GM21529 (cell line): ENCODE measurements around the gene CPSF2.
"Not testable (repeated sequence)": the region's sequence is repeated elsewhere in the genome, so short reads cannot be mapped to it uniquely, and the experiment has no call there.

Experiments used
- ATAC-seq: cut with Tn5 transposase; IDR thresholded peaks from one replicate; pipeline ENCODE4 v1.9.1; 2021; ENCODE audit not compliant: unreplicated experiment

CPSF2 gene

DNA sequence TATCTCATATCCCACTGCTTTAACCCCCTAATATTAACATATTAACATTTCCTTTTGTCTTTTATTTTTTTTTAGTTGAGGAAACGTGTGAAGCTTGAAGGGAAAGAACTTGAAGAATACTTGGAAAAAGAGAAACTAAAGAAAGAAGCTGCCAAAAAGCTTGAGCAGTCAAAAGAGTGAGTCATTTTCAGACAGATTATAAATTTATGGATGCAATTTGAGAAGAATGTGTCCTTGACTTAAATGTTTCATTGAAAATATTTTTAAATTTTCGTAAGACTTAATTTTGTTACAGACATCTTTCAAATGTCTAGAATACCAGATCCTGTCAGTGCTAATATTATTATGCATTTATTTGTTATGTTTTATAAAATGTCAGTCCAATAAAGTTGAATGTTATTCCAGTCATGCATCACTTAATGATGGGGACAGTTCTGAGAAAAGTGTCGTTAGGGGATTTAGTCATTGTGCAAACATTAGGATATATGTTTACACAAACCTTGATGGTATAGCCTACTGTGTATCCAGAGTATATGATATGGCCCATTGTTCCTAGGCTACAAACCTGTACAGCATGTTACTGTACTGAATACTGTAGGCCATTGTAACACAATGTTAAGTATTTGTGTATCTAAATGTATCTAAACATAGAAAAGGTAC is 32.6 kb downstream of the CPSF2 start:
- no peak for ATAC-seq

DNA sequence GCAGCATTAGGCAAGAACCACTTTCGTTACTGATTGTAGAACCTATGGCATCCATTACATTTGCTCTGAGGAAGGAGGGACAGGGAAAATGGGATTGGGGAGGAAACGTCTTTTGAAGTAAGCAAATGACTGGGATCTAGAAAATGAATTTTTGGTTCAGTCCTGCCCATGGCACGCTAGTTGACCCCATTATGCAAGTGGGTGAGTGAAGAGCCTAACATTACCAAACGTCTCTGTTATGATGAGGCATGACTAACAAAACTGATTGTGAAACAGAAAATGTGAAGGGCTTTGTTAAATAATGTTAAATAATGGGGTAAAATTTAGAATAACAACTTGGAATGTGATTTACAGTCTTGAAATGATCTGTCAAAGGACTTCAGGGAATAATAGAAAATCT is 38.9 kb downstream of the CPSF2 start:
- no peak for ATAC-seq

DNA sequence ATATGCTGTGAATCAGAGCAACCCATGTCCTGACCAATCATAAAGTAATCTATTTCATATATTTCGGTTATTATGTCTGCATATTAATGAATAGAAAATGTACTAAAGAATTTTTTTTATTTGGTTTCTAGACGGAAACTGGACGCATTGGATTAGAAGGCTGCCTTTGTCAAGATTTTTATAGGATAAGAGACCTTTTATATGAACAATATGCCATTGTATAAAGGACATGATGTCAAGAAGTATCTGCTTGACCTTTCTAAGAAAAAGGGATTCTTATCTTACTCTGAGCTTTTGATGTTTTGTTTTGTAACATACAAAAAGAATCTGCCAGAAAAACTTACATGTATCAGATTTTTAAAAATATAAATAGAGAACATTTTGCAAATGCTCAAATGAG is 39.8 kb downstream of the CPSF2 start:
- no peak for ATAC-seq

- no peak for ATAC-seq
Measured at GRCh38 chr14:92164958-92165357, 43.2 kb downstream of the CPSF2 start.

DNA sequence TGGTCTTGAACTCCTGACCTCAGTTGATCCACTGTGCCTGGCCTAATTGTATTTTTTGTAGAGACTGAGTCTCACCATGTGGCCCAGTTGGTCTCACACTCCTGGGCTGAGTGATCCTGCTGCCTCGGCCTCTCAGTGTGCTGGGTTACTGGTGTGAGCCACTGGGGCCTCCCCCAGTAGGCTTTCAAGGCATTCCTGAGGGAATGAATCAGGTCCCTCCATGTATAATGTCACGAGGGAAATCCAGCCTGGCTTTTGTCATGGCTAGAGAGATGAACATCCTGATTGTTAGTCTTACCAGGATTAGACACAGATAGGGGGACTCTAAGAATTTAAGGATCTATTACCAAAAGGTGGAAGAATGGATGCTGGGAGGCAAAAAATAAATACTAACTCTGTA is 51.9 kb downstream of the CPSF2 start:
- no peak for ATAC-seq

GRCh38 chr14:92175811-92176210 is 54.0 kb downstream of the CPSF2 start:
- no peak for ATAC-seq

GRCh38 chr14:92176476-92176875 is 54.7 kb downstream of the CPSF2 start:
- no peak for ATAC-seq

DNA sequence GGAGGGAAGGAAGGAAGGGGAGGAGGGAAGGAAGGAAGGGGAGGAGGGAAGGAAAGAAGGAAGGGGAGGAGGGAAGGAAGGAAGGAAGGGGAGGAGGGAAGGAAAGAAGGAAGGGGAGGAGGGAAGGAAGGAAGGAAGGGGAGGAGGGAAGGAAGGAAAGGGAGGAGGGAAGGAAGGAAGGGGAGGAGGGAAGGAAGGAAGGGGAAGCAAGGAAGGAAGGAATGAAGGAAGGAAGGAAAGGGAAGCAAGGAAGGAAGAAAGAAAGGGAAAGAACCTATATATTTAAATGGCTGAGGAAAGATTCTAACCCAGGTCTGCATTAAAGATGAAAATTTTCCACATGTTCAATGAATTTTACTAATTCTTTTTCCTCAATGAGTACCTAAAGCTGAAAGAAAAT is 57.4 kb downstream of the CPSF2 start:
- not testable (repeated sequence) for ATAC-seq

- no peak for ATAC-seq
Measured at GRCh38 chr14:92185559-92185958, 63.8 kb downstream of the CPSF2 start.

DNA sequence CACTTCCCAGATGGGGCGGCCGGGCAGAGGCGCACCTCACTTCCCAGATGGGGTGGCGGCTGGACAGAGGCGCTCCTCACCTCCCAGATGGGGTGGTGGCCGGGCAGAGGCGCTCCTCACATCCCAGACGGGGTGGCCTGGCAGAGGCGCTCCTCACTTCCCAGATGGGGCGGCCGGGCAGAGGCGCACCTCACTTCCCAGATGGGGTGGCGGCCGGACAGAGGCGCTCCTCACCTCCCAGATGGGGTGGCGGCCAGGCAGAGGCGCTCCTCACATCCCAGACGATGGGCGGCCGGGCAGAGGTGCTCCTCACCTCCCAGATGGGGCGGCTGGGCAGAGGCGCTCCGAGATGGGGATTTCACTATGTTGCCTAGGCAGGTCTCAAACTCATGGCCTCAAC is 65.8 kb downstream of the CPSF2 start:
- ATAC-seq, result not testable (repeated sequence)

DNA sequence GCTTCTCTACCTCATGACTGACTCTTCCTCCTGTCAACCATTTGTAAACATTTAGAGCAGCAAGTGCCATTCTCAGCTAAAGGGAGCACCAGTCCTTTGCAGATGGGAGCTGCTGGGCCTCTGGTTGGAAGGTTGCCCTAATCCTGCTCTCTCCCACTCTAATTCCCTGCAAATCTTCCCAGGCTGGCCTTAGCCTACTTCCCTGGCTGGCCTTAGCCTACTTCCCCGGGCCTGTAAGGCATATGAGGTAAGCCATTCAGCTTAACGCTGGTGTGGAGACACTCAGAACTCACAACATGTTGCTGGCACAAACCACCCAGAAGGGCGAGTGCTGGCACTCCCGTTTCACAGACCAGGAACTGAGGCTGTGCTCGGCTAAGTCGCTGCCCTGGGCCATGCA is 69.0 kb downstream of the CPSF2 start:
- ATAC-seq, result no peak

GRCh38 chr14:92198804-92199203 is 77.0 kb downstream of the CPSF2 start:
- no peak for ATAC-seq

DNA sequence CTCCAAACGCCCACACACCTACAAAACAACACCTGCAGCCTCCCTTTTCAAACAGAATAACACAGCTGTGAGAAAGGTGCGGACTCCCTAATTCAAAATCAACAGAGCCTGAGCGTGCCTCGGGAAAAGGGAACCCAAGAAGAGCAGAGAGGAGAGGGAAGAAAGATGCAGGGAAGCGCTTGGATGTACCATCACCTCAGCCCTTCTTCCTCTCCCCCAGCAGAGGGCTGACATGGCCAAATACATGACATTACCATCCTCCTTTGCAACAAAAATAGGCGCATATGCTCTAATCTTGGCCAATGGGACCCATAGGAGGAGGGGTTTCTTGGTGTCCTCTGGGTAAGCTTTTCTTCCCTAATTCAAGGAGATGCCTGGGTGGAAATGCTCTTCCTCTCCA is 78.0 kb downstream of the CPSF2 start:
- ATAC-seq, result no peak

GRCh38 chr14:92203116-92203515 is 81.3 kb downstream of the CPSF2 start:
- ATAC-seq, result no peak

DNA sequence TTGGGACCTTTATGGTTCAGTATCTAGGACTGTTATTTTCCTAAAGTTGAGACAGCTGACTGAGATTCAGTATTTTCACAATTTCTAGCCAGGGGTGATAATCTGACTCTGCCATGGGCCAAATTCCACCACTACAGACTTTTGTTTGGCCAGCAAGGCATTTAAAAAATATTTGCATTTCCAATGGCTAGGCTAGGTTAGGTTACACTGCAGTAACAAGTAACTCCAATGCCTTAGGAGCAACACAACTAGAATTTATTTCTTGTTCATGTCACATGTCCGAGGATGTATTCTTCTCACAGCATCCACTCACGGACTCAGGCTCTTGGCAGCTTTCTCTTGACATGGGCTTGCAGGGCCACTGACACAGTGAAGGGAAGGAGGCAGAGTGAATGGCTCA is 83.0 kb downstream of the CPSF2 start:
- no peak for ATAC-seq

GRCh38 chr14:92207012-92207927 is 85.5 kb downstream of the CPSF2 start:
- no peak for ATAC-seq

GRCh38 chr14:92207928-92208265 is 86.1 kb downstream of the CPSF2 start:
- ATAC-seq, result no peak

GRCh38 chr14:92209141-92209540 is 87.4 kb downstream of the CPSF2 start:
- ATAC-seq, result no peak

GRCh38 chr14:92213125-92213524 is 91.4 kb downstream of the CPSF2 start:
- not testable (repeated sequence) for ATAC-seq

- ATAC-seq, result no peak
Measured at GRCh38 chr14:92215579-92215978, 93.8 kb downstream of the CPSF2 start.

DNA sequence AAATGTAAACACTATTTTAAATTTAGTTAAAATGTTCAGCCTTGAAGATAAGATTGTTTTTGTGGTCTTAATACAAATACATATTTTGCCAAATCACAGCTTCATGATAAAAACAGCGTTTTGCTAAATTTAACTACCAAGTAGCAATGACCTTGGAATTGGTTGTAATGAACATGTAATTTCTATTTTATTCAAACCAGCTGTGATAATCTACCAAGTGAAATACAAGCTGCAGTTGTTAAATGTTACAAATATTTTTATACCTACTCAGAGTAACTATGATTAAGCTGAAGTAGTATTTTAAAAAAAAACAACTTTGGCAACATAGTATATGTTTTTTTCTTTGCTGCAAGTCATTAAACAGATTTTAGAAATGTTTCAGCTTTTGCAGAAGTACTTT is 96.2 kb downstream of the CPSF2 start:
- no peak for ATAC-seq
